HG03520 (cell line): ENCODE data around the gene FARSB.
"Not testable (repeated sequence)": the region's sequence is repeated elsewhere in the genome, so short reads cannot be mapped to it uniquely, and the experiment has no call there.

Experiments
- ATAC-seq: cut with Tn5 transposase; IDR thresholded peaks from one replicate; pipeline ENCODE4 v1.9.1; 2021; ENCODE audit warnings: mild to moderate bottlenecking, moderate library complexity; ENCODE audit not compliant: unreplicated experiment

Gene FARSB

GRCh38 chr2:222655787-222656525, at the start of gene FARSB:
Gene FARSB (minus strand): TSS chr2:222656092. CDS start chr2:222656073, 19 bp downstream.
- peak; percentile 87 for ATAC-seq

GRCh38 chr2:222703886-222704285, 48.0 kb upstream of the FARSB start:
- ATAC-seq: no peak

- ATAC-seq: no peak
These were observed 47.2 kb upstream of the FARSB start for GRCh38 chr2:222703091-222703490.

GRCh38 chr2:222701721-222702131, 45.8 kb upstream of the FARSB start:
- ATAC-seq: no peak

GRCh38 chr2:222701233-222701632, 45.3 kb upstream of the FARSB start:
- no peak for ATAC-seq

GRCh38 chr2:222698276-222698675, 42.4 kb upstream of the FARSB start:
- no peak for ATAC-seq

GRCh38 chr2:222693837-222694236, 37.9 kb upstream of the FARSB start:
- no peak for ATAC-seq

GRCh38 chr2:222693413-222693812, 37.5 kb upstream of the FARSB start:
- not testable (repeated sequence) for ATAC-seq

- ATAC-seq: peak; percentile 95
These were observed 34.8 kb upstream of the FARSB start for GRCh38 chr2:222690564-222691200.

- ATAC-seq: no peak
These were observed 33.4 kb upstream of the FARSB start for GRCh38 chr2:222689322-222689721.

- ATAC-seq: no peak
These were observed 33.0 kb upstream of the FARSB start for GRCh38 chr2:222688917-222689316.

- no peak for ATAC-seq
These were observed 30.3 kb upstream of the FARSB start for GRCh38 chr2:222686086-222686750.

GRCh38 chr2:222683805-222684204, 27.9 kb upstream of the FARSB start:
- no peak for ATAC-seq

- no peak for ATAC-seq
These were observed 22.1 kb upstream of the FARSB start for GRCh38 chr2:222677981-222678380.

- no peak for ATAC-seq
These were observed 18.0 kb upstream of the FARSB start for GRCh38 chr2:222673883-222674282.

GRCh38 chr2:222673273-222673672, 17.4 kb upstream of the FARSB start:
- ATAC-seq: no peak

- ATAC-seq: no peak
These were observed 16.1 kb upstream of the FARSB start for GRCh38 chr2:222672068-222672401.

- no peak for ATAC-seq
These were observed 15.6 kb upstream of the FARSB start, which contains the start of gene MOGAT1 for GRCh38 chr2:222671259-222672067. Gene MOGAT1 (plus strand): TSS chr2:222671658. CDS start chr2:222671786, 128 bp downstream.

- ATAC-seq: no peak
These were observed 14.5 kb upstream of the FARSB start for GRCh38 chr2:222670191-222671038.

- ATAC-seq: no peak
These were observed 13.5 kb upstream of the FARSB start for GRCh38 chr2:222669353-222669752.
